BJ (cell line): Measurements from ENCODE around the gene ATP9A. TPM values are rescaled to one million over a fixed set of nuclear protein-coding genes. Genes with fewer than 3 reads are reported as not detected.

Experiments
- CTCF ChIA-PET: fragments of 350-600 bp; formaldehyde crosslinking; extraction: SDS; loops from one replicate; lab custom pipeline; 2021; ENCODE audit warnings: antibody characterized with exemption, inconsistent platforms; lab: Yijun Ruan, JAX
- POLR2A ChIA-PET: fragments of 300-600 bp; sonication (Branson Sonifier 250); formaldehyde crosslinking; extraction: SDS; loops from one replicate; lab custom pipeline; 2021; ENCODE audit warnings: antibody characterized with exemption; lab: Charles Lee
- DNase-seq: peaks from one replicate; pipeline ENCODE4 v3.0.0-alpha.2; 2011; ENCODE audit warnings: low read depth
- H3K27me3 ChIP-seq: 2 replicates; pipeline ENCODE4 v1.6.0; 2011; ENCODE audit warnings: low read length; ENCODE audit not compliant: control insufficient read depth, insufficient read depth
- H3K36me3 ChIP-seq: 2 replicates; pipeline ENCODE4 v1.5.1; 2011; ENCODE audit warnings: low read length; ENCODE audit not compliant: control insufficient read depth, insufficient read depth
- H3K4me3 ChIP-seq: 2 replicates; pipeline ENCODE4 v1.5.1; 2011; ENCODE audit warnings: low read depth, mild to moderate bottlenecking, control low read depth, low read length
- CTCF ChIP-seq: IDR thresholded peaks from 2 replicates; pipeline ENCODE4 v1.5.1; 2011; ENCODE audit warnings: low read depth, mild to moderate bottlenecking, control low read depth, inconsistent platforms, low read length, moderate library complexity; ENCODE audit not compliant: insufficient read depth
- polyA plus RNA-seq: library from polyadenylated mRNA; depleted of rRNA; stranded (reverse); fragments of >200 nt; gene quantifications from 2 replicates; pipeline ENCODE4 v1.2.3, GENCODE V29; 2011

ATP9A gene
- polyA plus RNA-seq, 1 experiment: 26.0 TPM

DNA sequence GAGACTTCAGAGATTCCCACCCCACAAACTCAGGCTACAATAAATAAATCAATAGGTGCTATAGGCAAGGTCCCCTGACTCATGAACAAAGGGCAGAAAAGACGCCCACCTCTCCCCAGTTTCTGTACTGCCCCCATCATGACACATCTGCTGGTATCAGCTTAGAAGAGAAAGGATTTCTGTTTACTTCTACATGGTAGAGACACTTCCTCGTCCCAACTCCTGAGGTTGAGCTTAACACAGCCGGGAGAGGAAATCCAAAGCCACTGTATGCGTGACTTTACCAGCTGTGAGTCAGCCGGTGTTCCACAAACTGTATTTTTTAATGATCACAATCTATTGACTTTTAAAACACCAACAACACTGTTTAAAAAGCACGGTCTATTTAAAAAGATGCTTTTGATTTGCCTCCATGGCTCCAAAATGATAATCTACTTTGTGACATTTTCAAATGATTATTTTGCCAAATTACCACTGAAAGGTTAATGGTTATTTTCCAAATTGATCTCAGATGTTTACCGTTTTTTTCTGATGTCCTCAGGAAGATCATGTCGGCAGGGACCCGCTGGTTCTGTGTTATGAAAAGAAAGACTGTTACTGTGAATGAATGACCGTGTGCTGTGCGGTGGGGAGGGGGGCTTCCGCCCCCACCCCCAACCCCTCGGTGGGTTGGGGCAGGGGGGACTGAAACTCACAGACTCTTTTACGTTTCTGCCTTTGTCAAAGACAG, 72.5 kb downstream of the ATP9A start:
- Histone ChIP-seq H3K4me3 (peak overlapping the region; percentile 5; the same call in 1 of the 2 replicates), H3K36me3 (peaks cover 3% of the 10 kb centered on the region; the same call in 1 of the 2 replicates), H3K27me3 (no peaks in the 10 kb centered on the region)
- POLR2A ChIA-PET: interaction anchor here (0.7 kb wide), 1 partner anchor 329 kb away, joined by 3 read pairs; no protein-coding TSS in a partner anchor
- TF ChIP-seq CTCF: no peak
- DNase-seq: peak; percentile 77
- CTCF ChIA-PET: interaction anchor here (0.6 to 3.7 kb wide), 10 partner anchors 10 to 433 kb away, joined by 3 to 16 read pairs (median 4); no protein-coding TSS in a partner anchor

GRCh38 chr20:51692806-51693400, 75.3 kb downstream of the ATP9A start:
- no peak overlapping the region for H3K4me3 ChIP-seq
- CTCF ChIA-PET: interaction anchor here (2.4 kb wide), 1 partner anchor 8 kb away, joined by 8 read pairs; no protein-coding TSS in a partner anchor
- H3K36me3 ChIP-seq: peaks cover 4% of the 10 kb centered on the region; the same call in 1 of the 2 replicates
- no peak for TF ChIP-seq CTCF
- POLR2A ChIA-PET: no interaction called here
- no peaks in the 10 kb centered on the region for H3K27me3 ChIP-seq
- DNase-seq: no peak

DNA sequence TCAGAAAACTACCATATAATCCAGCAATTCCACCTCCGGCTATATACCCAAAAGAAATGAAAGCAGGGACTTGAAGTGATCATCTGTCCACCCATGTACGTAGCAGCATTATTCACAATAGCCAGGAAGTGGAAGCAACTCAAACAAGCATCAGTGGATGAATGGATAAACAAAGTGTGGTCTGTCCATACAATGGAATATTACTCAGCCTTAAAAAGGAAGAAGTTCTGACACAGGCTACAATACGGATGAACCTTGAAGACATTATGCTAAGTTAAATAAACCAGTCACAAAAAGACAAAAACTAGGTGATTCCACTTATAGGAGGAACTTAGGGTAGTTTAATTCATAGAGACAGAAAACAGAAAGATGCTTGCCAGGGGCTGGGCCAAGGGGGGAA, 76.5 kb downstream of the ATP9A start:
- POLR2A ChIA-PET: no interaction called here
- no peak for TF ChIP-seq CTCF
- Histone ChIP-seq H3K4me3 (no peak overlapping the region), H3K27me3 (no peaks in the 10 kb centered on the region), H3K36me3 (peaks cover 4% of the 10 kb centered on the region; the same call in 1 of the 2 replicates)
- CTCF ChIA-PET: interaction anchor here (2.4 kb wide), 1 partner anchor 9 kb away, joined by 8 read pairs; no protein-coding TSS in a partner anchor
- DNase-seq: no peak

DNA sequence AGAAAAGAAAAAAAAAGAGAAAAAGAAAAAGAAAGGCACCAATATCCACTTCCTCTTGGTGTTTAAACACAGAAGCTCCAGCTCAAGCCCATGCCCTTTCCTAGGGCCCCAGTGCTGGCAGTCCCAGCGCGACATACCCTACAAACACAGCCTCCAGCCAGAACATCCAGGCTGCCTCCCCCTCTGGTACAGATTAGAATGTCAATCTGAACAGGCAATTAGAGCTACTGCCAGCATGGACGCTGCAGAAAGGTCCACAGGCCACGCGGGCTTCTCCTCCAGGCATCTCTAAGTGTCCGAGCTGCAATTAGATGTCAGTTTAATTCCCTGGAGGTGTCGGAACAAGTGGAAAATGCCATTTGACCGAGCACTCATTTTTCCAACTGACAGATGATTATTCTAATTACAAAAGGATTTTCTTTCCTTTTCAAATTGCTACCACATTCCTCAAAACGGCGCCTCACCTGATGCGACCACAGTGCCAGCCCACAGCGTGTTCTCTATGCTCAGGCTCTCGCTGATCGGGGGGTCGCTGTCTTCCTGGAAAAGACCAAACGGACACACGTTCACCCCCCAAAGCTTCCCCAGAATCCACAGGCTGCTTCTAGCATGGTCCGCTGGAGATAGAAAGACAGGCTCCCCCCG, 79.5 kb downstream of the ATP9A start:
- no peak overlapping the region for H3K4me3 ChIP-seq
- peaks cover 3% of the 10 kb centered on the region; the same call in 1 of the 2 replicates for H3K36me3 ChIP-seq
- no peak for TF ChIP-seq CTCF
- DNase-seq: no peak
- POLR2A ChIA-PET: no interaction called here
- no peaks in the 10 kb centered on the region for H3K27me3 ChIP-seq
- CTCF ChIA-PET: interaction anchor here (0.5 to 1.8 kb wide), 3 partner anchors 10 to 25 kb away, joined by 3 to 6 read pairs (median 4); no protein-coding TSS in a partner anchor
